ENCODE data around the gene ADSS1.

DNA sequence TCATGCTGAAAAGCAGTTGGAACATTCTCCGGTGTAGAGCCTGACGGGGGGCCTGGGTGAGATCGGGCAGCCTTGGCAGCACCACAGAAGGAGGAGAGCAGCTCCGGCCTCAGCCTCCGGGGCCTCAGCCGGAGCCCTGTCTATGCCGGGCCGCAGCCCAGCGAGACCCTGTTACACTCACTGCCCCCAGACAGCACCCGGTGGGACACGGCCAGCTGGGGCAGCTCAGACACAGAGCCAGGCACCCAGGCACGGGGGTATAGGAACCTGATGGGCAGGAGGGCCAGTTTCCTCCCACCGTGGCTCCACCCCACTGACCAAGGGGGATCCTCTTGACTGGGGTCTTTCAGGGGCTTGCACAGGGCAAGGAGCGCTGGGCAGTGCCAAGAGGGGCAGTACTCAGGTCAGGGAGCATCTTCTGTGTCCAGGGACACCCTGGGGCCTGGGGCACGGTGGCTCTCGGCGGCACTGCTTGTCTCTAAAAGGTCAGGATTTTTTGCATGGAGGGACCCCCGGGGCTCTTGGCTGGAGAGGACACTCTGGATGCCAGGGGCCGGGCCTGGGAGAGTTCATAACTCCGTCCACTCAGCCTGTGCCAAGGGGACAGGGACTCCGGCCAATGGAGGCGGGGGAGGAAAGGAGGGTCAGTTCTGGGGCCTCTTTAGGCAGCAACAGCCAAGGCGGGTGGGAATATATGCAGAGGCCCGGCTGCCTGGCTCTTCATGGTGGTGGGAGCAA lies 25.2 kb upstream of the ADSS1 start:
- TF ChIP-seq, protein P1, sequence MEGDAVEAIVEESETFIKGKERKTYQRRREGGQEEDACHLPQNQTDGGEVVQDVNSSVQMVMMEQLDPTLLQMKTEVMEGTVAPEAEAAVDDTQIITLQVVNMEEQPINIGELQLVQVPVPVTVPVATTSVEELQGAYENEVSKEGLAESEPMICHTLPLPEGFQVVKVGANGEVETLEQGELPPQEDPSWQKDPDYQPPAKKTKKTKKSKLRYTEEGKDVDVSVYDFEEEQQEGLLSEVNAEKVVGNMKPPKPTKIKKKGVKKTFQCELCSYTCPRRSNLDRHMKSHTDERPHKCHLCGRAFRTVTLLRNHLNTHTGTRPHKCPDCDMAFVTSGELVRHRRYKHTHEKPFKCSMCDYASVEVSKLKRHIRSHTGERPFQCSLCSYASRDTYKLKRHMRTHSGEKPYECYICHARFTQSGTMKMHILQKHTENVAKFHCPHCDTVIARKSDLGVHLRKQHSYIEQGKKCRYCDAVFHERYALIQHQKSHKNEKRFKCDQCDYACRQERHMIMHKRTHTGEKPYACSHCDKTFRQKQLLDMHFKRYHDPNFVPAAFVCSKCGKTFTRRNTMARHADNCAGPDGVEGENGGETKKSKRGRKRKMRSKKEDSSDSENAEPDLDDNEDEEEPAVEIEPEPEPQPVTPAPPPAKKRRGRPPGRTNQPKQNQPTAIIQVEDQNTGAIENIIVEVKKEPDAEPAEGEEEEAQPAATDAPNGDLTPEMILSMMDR (IDR thresholded peaks at IDR 0.05; ENCODE audit: low read depth, low read length, poor library complexity, severe bottlenecking), result no peak
- TF ChIP-seq EZH2phosphoT487 (IDR thresholded peaks at IDR 0.05; ENCODE audit: borderline replicate concordance, low read length), result no peak
